ENCODE measurements around the gene ALDH1L1. TPM values are rescaled to one million over a fixed set of nuclear protein-coding genes. Genes with fewer than 3 reads are reported as not detected.

ALDH1L1 gene
- total RNA-seq, 2 donors from 2014 or later = 54.7 to 65.3 TPM

DNA sequence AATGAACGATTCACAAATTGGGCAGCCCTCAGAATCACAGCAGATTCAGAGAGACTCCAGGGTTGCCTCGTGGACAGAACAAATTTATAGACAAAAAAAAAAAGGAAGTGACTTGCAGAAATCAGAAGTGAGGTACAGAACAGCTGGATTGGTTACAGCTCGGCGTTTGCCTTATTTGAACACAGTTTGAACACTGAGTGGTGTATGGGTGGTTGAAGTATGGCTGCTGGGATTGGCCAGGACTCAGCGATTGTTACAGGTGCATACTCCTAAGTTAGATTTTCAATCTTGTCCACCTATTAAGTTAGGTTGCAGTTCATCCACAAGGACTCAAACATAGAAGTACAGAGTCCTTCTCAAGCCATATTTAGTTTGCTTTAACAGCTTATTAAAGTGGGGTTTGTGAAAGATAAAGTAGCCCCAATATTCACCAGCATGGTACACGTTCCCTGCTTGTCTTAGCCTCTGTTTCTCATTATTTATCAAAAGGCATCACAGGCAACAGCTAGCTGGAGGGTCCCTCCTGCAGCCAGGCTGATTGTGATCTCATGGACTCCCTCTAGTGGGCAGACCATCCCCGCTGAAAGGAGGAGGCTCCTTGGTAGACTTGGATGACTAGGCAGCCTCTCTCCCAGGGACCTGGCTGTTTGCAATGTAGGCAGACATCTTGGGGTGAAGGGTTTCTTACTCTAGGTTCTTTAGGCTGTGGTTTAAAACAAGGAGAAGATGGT is 17.6 kb upstream of the ALDH1L1 start:
- Histone ChIP-seq H3K9me3 (no peaks in the 10 kb centered on the region), H3K27ac (peak overlapping the region in 3 of 4 donors; percentile 77 to 89 (median 80)), H3K27me3 (no peaks in the 10 kb centered on the region), H3K4me1 (peaks cover 10% of the 10 kb centered on the region), H3K4me3 (no peak overlapping the region), H3K36me3 (replicated peaks in 1 of 2; ENCODE audit: insufficient read depth in 1 of 2, low read depth in 2 of 2) (no peaks in the 10 kb centered on the region)
- 23 to 26% methylated on average over 7 of the region's 7 CpGs for WGBS, 2 donors
- TF ChIP-seq POLR2A (IDR thresholded peaks at IDR 0.05) = peak in 2 of 3 donors; percentile 66 to 68
- TF ChIP-seq, protein P1, sequence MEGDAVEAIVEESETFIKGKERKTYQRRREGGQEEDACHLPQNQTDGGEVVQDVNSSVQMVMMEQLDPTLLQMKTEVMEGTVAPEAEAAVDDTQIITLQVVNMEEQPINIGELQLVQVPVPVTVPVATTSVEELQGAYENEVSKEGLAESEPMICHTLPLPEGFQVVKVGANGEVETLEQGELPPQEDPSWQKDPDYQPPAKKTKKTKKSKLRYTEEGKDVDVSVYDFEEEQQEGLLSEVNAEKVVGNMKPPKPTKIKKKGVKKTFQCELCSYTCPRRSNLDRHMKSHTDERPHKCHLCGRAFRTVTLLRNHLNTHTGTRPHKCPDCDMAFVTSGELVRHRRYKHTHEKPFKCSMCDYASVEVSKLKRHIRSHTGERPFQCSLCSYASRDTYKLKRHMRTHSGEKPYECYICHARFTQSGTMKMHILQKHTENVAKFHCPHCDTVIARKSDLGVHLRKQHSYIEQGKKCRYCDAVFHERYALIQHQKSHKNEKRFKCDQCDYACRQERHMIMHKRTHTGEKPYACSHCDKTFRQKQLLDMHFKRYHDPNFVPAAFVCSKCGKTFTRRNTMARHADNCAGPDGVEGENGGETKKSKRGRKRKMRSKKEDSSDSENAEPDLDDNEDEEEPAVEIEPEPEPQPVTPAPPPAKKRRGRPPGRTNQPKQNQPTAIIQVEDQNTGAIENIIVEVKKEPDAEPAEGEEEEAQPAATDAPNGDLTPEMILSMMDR (IDR thresholded peaks at IDR 0.05) = peak; percentile 62 to 87 (median 76)
- ATAC-seq = peak; percentile 99
- DNase-seq = peak; percentile 84 to 91 (median 88)
- intact Hi-C loops (cut with DNase I) = no loop called here

DNA sequence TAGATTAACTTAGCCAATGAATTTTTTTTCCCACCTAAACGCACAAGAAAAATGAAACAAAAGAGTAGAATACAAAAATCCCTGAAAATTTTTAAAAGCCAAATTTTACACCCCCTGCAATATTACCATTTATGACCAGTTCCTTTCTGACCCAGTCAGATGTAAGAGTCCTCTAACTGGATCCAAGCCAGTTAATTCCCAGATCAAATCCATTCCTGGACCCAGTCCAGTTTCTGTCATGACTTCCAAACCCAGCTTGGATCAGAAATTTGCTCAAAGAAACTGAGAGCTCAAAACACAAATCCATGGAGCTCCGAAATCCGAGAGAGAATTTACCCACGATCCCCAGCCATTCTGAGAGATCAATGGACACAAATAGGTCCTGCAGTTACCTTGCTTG is 17.0 kb upstream of the ALDH1L1 start:
- WGBS, 2 donors = 50 to 74% methylated on average over 4 of the region's 4 CpGs
- ATAC-seq = peak; percentile 28
- H3K36me3 ChIP-seq (replicated peaks in 1 of 2; ENCODE audit: insufficient read depth in 1 of 2, low read depth in 2 of 2) = no peaks in the 10 kb centered on the region
- TF ChIP-seq POLR2A (IDR thresholded peaks at IDR 0.05) = no peak
- TF ChIP-seq, protein P1 (IDR thresholded peaks at IDR 0.05) = no peak
- no peaks in the 10 kb centered on the region for H3K9me3 ChIP-seq
- H3K27ac ChIP-seq = peak overlapping the region in 3 of 4 donors; percentile 77 to 89 (median 80)
- peak; percentile 32 to 58 (median 47) for DNase-seq
- no peak overlapping the region for H3K4me3 ChIP-seq
- intact Hi-C loops (cut with DNase I) = no loop called here
- peaks cover 10% of the 10 kb centered on the region for H3K4me1 ChIP-seq
- no peaks in the 10 kb centered on the region for H3K27me3 ChIP-seq

DNA sequence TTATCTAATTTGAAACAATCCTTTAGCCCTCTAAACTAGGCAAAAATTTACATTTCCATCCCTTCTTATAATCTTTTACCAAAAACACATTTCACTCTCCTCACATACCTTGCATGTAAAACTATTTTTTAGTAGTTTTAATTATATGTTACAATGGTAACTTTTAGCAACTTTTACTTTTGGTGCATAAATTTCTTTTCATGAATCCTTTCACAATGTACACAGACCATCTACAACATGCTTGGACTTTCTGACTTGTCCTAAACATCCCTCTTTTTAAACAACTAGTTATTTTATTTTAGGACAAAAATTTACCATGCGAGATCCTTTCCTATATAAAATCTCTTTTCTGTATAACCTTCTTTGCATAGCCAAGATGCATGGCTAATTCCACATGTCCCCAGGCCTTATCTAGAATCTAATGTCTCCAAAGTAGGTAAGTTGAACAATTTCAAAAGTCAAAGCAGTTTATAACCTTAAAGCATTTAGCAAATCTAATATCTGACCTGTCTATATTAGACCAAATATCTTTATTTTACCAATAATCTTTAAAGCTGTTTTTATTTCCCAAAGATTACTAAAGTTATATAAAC is 14.4 kb upstream of the ALDH1L1 start:
- Histone ChIP-seq H3K4me3 (no peak overlapping the region), H3K4me1 (peaks cover 10% of the 10 kb centered on the region), H3K27me3 (no peaks in the 10 kb centered on the region), H3K9me3 (no peaks in the 10 kb centered on the region), H3K27ac (no peak overlapping the region), H3K36me3 (replicated peaks in 1 of 2; ENCODE audit: insufficient read depth in 1 of 2, low read depth in 2 of 2) (no peaks in the 10 kb centered on the region)
- DNase-seq (no peak), ATAC-seq (no peak)
- 81 to 88% methylated on average over 1 of the region's 1 CpG for WGBS, 2 donors
- TF ChIP-seq POLR2A (IDR thresholded peaks at IDR 0.05) = no peak
- TF ChIP-seq, protein P1 (IDR thresholded peaks at IDR 0.05) = no peak
- intact Hi-C loops (cut with DNase I) = no loop called here

DNA sequence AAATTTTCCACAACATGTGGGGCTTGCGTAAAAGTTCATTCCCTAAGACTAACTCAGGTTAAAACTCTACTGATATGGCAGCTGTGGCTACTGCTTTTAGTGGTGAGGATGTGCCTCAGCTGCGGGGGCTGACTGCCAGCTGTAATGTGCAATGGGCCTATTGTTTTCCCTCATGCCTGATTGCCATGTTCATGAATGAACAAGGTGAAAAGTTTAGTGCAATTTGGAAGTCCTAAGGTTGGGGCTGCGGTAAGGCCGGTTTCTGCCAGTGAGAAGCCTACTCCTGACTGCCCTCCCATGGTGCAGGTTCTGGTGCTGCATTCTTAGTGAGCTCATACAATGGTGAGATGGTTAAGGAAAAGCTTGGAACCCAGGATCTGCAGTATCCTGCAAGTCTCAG is 10.9 kb upstream of the ALDH1L1 start:
- DNase-seq (no peak), ATAC-seq (peak; percentile 48)
- no peak overlapping the region for H3K4me3 ChIP-seq
- peaks cover 9% of the 10 kb centered on the region for H3K4me1 ChIP-seq
- WGBS, 2 donors = 85 to 89% methylated on average over 4 of the region's 4 CpGs
- TF ChIP-seq, protein P1 (IDR thresholded peaks at IDR 0.05) = no peak
- TF ChIP-seq POLR2A (IDR thresholded peaks at IDR 0.05) = no peak
- intact Hi-C loops (cut with DNase I) = no loop called here
- no peaks in the 10 kb centered on the region for H3K9me3 ChIP-seq
- H3K27me3 ChIP-seq = no peaks in the 10 kb centered on the region
- H3K27ac ChIP-seq = no peak overlapping the region
- no peaks in the 10 kb centered on the region for H3K36me3 ChIP-seq (replicated peaks in 1 of 2; ENCODE audit: insufficient read depth in 1 of 2, low read depth in 2 of 2)

All from body of pancreas (tissue), 4 donors.